ENCODE data around the gene CDIPT.
"Not testable (repeated sequence)": the region's sequence is repeated elsewhere in the genome, so short reads cannot be mapped to it uniquely, and the experiment has no call there.

The CDIPT gene

DNA sequence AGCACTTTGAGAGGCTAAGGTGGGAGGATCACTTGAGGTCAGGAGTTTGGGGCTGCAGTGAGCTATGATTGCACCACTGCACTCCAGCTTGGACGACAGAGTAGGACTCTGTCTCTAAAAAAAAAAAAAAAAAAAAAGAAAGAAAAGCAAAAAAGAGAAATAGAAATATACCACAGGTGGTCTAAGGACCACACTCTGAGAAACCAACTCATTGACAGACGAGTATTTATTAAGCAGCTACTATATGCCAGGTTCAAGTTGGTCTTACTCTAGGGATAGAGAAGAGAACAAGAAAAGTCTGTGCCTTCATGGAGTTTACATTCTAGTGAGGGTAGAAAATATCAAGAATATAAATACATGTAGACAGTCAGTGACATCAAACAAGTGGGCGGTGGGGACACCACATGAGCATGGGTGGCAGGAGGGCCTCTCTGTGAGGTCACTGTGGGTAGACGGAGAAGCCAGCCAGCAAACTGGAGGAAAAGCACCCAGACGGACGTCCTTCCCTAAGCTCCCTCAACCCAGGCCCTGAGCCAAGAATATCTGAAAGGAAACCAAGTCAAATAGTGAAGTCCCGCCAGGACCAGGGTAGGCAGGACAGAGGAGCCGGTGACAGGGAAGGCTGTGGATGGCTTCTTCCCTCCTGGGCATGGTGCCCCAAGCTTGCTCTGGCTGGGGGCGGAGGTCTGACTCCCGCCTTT, 4.7 kb downstream of the CDIPT start:
- DNase-seq = no peak

DNA sequence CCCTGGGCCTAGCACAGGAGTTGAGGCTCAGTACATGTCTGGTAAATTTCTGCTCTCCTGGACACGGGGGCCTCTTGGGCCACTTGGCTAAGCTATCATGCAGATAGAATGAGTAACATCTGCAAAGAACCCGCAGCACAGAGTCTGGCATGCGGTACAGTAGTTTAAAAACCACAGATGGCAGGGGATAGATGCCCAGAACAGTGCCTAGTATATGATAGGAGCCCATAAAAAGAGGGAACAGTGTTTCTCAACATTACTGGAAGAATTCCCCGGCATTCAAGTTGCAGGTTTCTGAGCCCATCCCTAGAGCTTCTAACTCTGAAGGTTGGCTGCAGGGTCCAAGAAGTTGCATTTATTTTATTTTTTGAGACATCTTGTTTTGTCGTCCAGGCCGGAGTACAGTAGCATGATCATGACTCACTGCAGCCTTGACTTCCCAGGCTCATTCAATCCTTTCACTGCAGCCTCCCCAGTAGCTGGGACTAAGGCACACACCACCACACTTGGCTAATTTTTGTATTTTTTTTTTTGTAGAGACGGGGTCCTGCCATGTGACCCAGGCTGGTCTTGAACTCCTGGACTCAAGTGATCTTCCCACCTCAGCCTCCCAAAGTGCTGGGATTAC, 5.8 kb downstream of the CDIPT start:
- no peak for DNase-seq

DNA sequence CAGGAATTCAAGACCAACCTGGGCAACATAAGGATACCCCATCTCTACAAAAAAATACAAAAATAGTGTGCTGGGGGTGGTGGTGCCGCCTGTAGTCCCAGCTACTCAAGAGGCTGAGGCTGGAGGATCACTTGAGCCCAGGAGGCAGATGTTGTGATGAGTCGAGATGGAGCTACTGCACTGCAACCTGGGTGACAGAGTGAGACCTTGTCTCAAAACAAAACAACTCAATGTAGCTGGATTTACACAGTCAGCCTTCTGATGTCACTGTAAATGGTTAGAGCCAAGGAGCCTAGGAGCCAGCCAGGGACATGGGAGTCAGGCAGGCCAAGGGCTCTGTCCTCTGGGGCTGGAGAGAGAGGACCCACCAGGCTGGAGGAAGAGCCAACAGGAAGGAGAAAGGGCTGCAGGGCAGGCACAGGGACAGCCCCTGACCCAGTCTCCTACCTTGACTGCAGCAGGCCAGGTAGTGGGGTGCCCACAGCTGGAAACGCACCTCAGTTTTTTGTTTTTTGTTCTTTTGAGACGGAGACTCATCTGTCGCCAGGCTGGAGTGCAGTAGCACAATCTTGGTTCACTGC, 8.4 kb downstream of the CDIPT start:
- no peak for DNase-seq

GRCh38 chr16:29852654-29853053, 10.4 kb downstream of the CDIPT start:
- DNase-seq = no peak

DNA sequence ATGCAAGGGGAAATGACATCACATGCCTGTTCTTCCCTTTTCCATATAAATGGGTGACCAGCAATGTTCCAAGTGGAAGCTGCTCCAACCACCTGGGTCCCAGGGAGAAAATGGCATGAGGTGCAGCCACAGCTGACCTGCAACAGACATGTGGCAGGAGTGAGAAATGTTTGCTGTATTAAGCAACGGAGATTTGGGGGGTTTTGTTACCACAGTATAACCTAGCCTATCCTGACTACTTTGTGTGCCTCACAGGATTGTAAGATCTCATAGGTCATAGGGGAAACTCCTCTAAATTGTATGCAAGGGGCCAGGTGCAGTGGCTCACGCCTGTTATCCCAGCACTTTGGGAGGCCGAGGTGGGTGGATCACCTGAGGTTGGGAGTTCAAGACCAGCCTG, 12.0 kb downstream of the CDIPT start:
- no peak for DNase-seq

- no peak for DNase-seq
Measured at GRCh38 chr16:29849505-29849904, 13.5 kb downstream of the CDIPT start.

GRCh38 chr16:29848420-29849297, 14.4 kb downstream of the CDIPT start:
- DNase-seq = peak; percentile 67 to 72

GRCh38 chr16:29845656-29846055, 17.4 kb downstream of the CDIPT start:
- no peak for DNase-seq

GRCh38 chr16:29844575-29845331, 18.3 kb downstream of the CDIPT start:
- no peak for DNase-seq

- DNase-seq = no peak
Measured at GRCh38 chr16:29843931-29844330, 19.1 kb downstream of the CDIPT start.

DNA sequence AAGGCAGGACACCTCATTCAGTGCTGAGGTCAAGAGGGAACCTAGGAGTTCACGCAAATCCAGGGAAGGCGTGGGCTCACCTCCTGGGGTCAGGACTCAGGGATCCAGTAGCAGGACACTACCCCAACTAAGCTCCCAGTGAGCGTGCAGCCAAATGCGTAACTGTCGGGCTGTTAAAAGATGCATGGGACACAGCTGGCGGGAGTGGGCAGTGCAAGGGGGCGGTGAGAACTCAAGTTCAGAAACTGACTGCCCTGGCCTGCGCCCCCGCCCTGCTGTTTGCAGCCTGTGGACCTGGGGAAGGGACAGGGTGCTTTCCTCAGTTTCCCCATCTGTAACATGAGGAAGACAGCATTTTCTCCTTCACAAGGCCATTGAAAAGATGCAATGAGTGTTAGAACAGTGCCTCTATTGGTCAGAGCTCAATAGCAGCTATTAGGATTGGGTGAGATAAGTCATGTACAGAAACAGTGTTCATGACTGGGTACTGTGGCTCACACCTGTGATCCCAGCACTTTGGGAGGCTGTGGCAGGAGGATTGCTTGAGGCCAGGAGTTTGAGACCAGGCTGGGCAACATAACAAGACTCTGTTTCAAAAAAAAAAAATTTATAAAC, 20.2 kb downstream of the CDIPT start:
- no peak for DNase-seq

- DNase-seq = no peak
Measured at GRCh38 chr16:29841631-29842030, 21.4 kb downstream of the CDIPT start.

GRCh38 chr16:29840240-29840639, 22.8 kb downstream of the CDIPT start:
- no peak for DNase-seq

GRCh38 chr16:29839822-29840221, 23.2 kb downstream of the CDIPT start:
- DNase-seq = no peak

DNA sequence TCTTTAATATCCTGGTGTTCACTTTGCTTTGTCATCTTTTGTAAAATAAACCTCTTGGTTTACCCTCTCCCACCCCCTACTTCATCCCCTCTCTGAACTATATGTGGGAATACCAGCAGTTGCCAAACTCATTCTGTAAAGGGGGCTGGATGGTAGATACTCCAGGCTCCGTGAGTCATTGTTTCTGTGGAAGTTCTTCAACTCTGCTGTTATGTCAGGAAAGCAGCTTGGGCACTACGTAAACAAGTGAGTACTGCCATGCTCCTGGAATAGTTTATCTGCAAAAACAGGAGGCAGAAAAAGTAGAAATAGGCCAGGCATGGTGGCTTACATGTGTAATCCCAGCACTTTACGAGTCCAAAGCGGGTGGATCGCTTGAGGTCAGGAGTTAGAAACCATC, 25.2 kb downstream of the CDIPT start:
- DNase-seq = no peak

DNA sequence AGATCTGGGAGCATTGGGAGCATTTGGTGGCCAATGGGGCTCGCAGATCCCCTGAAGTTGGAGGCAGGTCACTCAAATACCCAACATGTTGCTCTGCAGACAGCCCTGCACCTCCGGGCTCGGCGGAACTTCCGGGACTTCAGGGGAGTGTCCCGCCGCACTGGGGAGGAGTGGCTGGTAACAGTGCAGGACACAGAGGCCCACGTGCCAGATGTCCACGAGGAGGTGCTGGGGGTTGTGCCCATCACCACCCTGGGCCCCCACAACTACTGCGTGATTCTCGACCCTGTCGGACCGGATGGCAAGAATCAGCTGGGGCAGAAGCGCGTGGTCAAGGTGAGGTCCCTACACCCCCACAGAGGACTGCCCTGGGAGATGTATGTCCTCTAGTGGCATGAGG, 26.4 kb downstream of the CDIPT start:
- DNase-seq = no peak

DNA sequence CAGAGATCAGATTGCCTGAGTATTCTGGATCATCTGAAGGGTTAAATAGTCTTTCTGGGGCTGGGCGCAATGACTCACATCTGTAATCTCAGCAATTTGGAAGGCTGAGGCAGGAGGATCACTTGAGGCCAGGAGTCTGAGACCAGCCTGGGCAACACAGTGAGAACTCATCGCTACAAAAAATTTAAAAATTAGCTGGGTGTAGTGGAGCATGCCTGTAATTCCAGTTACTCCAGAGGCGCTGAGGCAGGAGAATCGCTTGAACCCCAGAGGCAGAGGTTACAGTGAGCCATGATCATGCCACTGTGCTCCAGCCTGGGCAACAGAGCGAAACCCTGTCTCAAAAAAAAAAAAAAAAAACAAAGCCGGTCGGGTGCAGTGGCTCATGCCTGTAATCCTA, 27.1 kb downstream of the CDIPT start:
- DNase-seq = no peak

GRCh38 chr16:29834079-29834478, 28.9 kb downstream of the CDIPT start:
- no peak for DNase-seq

DNA sequence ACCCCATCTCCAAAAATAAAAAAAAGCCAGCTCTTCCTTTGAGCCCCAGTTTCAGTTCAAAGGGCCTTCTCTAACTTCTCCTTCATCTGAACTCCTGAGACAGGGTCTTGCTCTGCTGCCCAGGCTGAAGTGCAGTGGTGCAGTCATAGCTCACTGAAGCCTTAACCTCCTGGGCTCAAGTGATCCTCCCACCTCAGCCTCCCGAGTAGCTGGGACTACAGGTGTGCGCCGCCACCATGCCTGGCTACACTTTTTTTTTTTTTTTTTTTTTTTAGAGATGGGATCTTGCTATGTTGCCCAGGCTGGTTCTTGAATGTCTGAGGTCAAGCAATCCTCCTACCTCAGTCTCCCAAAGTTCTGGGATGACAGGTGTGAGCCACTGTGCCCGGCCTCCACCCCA, 29.8 kb downstream of the CDIPT start:
- DNase-seq = not testable (repeated sequence)

DNA sequence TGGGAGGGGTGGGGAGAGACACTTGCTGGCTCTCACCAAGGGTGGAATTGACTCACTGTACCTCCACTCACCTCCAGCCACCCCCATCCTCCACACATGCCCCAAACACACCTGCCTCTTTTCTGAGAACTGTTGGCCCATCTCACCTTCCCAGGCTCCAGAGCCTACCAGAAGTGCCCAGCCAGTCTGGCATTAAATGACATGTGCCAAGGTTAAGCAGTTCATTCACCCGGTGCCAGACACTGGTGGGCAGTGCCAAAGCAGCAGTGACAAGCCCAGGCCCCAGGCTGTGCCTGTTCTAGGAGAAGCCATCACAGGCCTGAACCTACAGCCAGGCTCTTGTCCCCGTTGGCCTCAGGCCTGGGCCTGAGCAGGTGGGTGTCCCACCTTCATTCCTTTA, 31.5 kb downstream of the CDIPT start:
- no peak for DNase-seq

- DNase-seq = no peak
Measured at GRCh38 chr16:29830774-29831173, 32.3 kb downstream of the CDIPT start.

- DNase-seq = no peak
Measured at GRCh38 chr16:29826342-29826695, 36.7 kb downstream of the CDIPT start.
